GM19452 (cell line): Measurements from ENCODE around the gene INSYN1.
"Not testable (repeated sequence)": the region's sequence is repeated elsewhere in the genome, so short reads cannot be mapped to it uniquely, and the experiment has no call there.

ENCODE experiments used
- ATAC-seq: cut with Tn5 transposase; IDR thresholded peaks from one replicate; pipeline ENCODE4 v1.9.1; 2021; ENCODE audit not compliant: unreplicated experiment

Gene INSYN1, protein sequence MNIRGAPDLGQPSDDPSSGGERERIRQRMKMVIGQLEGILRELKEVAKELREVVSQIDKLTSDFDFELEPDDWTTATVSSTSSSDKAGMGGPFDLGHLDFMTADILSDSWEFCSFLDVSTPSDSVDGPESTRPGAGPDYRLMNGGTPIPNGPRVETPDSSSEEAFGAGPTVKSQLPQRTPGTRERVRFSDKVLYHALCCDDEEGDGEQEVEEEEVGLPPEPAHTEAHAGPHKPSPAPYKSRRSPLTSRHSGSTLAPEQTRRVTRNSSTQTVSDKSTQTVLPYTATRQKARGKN

DNA sequence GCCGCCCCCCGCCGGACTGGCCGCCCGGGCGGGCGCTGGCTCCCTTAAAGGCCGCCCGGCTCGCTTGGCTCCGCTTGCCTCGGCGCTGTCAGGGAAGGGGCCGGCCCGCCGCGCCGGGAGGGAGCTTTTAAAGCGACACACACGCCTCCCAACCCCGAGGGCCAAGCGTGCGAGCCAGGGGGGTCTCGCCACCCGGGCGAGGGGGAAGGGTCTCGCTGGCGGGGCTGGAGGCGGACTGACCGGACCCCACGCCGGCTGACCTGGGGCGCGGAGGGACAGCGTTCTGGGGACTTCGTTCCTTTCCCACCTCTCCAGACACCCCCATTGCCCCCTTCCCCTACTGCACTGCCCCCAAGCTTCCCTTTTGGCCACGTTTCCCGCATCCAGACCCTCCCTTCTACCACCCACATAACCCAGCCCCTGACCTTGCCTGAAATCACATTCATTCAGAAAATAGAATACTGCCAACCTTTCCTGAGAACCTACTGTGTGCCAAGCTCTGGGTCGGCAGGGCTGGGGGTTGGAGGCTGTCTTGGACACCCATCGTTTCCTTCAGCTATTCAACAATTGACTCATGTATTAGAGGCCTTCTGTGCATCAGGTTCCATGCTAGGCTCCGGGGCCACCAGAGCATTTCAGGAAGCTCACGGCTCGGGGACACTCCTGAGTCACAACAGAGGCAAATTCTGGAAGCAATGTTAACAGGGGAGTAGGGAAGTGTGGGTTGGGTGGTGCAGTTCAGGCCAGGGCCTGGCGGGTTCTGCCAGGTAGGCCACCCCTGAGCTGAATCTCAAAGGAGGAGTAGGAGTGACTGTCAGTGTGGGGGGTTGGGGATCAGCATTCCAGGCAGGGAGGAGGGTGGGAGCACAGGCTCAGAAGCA is at the start of gene INSYN1:
TSS of gene INSYN1 (minus strand) at position 102 of the 881 bp plus-strand sequence. CDS start 2,221 bp downstream, outside the sequence.
- ATAC-seq = no peak

DNA sequence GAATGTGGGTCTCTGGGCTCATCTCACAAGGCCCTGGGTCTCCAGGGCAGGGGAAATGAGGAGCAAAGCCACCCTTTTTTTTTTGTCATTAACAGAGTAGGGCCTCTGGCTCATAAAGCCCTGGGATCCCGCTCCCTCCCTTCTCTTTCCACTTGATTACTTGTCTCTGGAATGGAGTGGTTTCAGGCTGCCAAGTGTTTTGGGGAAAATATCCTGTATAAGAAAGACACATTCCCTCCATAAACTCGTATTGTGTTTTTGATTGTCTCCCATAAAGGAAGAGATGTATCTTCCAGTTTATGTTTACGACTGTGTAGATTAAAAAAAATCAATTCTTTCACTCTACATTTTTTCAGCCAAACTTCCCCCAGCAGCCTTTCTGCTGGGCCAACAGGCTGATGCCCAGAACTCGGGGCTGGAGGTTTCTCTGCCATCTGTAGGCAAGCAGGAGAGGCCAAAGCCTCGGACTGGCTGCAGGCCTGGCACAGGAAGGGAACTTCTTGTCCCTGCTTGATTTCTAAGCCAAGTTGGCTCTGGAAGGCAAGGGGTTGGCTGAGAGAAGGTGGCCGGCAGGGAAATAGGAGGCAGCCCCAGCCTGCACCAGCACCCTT is 49.4 kb upstream of the INSYN1 start:
- no peak for ATAC-seq

- ATAC-seq = no peak
Observed at GRCh38 chr15:73800662-73801345, 47.7 kb upstream of the INSYN1 start.

DNA sequence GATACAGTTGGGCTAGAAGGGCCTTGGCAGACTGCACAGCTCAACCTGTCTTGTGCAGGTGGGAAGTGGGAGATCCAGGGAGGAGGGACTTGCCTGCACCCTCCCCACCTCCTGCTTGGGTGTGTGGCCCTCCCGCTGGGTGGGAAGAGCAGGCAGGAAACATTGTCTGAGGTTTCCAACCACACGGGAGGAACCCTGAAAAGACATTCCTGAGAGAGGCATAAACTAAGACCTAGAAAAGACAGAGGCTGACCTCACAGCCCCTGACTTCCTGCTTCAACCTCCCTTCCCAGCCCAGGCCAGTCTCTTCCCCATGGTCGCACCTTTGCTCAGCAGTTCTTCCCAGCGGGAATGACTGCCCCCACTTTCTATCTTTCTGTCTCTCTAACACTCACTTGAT is 46.3 kb upstream of the INSYN1 start:
- ATAC-seq = no peak

DNA sequence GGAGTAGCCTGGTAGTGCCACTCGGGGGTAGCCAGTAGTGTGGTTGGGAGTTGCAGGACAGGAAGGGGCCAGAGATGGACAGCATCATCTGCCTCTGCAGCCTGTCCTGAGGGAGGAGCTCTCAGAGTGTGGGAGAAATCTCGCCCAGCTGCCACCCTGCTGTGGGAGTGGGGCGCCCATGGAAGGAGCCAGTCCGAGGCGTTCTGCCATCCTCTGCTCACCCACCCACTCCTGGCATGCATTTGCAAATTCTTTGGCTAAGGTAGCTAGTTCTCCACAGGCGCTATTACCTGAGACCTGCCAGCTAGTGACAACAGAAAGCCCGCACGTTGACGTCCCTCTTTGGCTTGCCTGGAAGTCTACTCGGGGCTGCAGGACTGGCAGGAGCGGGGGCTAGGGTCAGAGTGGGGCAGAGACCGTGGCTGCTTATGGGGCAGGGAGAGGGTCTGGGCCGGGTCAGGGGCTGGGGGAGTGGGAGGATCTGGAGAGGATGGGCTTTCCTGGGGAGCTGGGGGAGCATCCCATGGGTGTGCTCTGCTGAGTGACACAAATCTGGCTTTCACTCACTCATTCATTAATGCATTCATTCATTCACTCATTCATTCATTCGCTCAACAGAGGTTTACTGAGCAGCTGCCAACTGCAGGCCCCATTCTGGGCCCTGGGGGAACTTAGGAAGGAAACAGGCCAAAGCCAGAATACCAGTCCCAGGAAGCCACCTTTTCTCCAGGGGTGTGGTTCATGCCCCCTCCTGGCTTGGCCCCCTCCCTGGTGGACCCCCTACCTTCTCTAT is 44.4 kb upstream of the INSYN1 start:
- no peak for ATAC-seq

GRCh38 chr15:73796331-73796831 is 43.2 kb upstream of the INSYN1 start:
- ATAC-seq = no peak

GRCh38 chr15:73794443-73795133 is 41.4 kb upstream of the INSYN1 start:
- ATAC-seq = no peak

- ATAC-seq = not testable (repeated sequence)
Observed at GRCh38 chr15:73792899-73793541, 39.9 kb upstream of the INSYN1 start.

DNA sequence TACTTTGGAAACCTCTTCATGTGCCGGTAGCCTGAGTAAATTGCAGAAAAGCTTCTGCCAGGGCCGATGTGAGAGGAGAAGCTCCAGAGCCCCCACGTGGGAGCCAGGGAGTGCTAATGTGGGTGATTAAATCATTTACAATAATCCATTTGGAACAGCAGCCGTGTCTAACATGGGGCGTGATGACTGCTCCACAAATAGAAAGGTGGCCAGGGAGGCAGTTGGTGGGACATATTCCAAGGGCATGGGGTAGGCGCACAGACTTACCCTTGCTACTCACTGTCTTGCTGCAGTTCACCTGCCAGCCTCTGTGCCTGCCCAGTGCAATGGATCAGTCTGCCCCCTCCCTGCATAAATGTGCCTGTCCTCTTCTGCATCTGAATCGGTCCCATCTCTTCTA is 39.3 kb upstream of the INSYN1 start:
- no peak for ATAC-seq

DNA sequence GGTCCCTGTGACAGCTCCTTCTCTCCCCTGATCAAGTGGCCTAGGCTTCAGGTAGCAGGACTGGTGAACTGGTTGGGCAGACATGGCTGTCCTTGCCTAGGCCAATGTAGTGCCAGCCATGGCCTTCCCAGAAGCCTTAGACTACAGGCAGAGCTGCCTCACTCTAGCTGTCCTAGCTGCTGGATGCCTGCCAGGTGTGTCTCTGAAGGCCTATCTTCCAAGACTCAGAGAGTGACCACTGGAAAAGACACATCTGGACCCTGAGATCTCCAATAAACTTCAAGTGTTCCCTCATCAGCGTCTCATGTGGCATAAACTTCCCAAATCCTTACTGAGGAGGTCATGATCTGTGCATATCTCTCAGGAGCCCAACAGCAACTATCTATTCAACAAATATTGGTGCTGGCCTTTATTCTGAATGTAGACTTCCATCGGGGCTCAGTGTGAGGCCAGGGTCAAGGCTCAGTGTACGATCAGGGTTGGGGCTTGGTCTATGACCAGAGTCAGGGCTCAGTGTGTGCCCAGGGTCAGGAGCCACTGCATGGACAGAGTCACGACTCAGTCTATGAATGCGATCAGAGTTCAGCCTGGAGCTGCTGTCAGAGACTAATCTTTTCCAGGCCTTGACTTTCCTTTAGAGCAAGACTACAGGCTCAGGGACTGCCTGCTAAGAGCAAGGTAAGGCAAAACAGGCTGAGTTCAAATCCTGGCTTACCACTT is 36.5 kb upstream of the INSYN1 start:
- ATAC-seq = no peak

DNA sequence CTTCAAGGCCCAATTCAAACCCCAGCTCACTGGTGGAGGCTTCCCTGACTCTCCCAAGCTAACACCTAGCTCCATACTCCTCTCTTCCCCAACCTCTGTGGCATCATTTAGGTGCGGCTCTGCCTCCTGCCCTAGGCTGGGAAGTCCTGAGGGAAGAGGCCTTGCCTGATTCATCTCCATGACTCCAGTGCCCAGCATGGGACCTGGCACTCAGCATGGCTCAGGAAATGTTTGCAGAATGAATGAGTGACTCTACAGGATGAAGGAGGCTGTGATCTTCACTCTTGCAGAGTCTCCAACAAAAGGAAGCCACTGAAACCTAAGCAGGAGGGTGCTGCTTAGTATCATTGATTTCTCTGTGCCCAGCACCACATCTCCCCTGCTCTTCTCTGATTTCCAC is 34.5 kb upstream of the INSYN1 start:
- no peak for ATAC-seq

DNA sequence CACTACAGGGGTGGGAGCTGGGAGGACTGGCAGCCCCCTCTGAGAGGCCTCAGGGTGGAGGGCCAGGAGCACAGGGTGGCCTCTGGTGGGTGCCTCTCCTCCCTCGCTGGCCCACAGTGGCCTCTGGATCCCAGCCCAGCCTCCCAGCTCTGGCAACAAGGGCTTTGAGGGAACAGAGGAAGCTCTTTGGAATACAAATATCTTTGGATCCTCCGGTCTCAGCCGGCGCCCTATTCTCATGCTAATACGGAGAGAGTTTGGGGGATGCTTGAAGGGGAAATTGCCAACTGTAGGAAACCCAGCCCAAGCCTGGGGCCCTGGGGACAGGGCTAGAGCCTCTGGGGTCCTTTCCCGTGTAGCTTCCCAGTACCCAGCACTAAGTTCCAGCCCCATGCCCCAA is 33.4 kb upstream of the INSYN1 start:
- ATAC-seq = no peak

- not testable (repeated sequence) for ATAC-seq
Observed at GRCh38 chr15:73785256-73786014, 32.3 kb upstream of the INSYN1 start.

DNA sequence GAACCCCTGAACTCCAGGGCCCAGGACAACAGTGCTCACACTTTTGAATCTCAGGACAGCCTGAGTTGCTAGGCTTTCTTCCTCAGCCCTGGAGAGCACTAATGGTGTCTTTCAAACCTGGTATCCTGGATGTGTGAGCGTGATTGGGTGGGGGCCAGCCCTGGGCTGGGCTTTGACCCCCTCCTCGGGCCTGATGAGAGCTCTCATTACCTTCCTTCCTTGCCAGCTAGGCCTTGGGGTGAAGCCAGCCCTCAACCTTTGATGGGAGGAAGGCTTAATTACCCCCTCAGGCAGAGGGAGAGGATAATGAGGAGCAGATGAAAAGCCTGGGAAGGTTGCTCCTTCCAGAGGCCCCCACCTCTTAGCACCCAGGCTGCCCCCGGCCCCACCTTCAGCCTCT is 31.1 kb upstream of the INSYN1 start:
- no peak for ATAC-seq

GRCh38 chr15:73782344-73782959 is 29.3 kb upstream of the INSYN1 start:
- no peak for ATAC-seq

GRCh38 chr15:73781038-73781925 is 28.1 kb upstream of the INSYN1 start:
- no peak for ATAC-seq
